GM12864 (cell line): Measurements from ENCODE around the gene COPE.
A peak's percentile ranks its signal among the peaks of the same experiment; 100 is the strongest.

Experiments used
- DNase-seq: peaks from one replicate; pipeline ENCODE4 v3.0.0-alpha.2; 2011; ENCODE audit warnings: low read depth
- H3K4me3 ChIP-seq: 2 replicates; pipeline ENCODE4 v1.5.1; 2011; ENCODE audit warnings: mild to moderate bottlenecking, low read depth, low read length, control low read depth
- TF ChIP-seq, protein P1 (sequence below): IDR thresholded peaks from 2 replicates; pipeline ENCODE4 v1.5.1; 2011; ENCODE audit warnings: low read depth, mild to moderate bottlenecking, moderate library complexity, low read length, control low read depth, inconsistent platforms; ENCODE audit errors: missing control alignments

COPE gene

DNA sequence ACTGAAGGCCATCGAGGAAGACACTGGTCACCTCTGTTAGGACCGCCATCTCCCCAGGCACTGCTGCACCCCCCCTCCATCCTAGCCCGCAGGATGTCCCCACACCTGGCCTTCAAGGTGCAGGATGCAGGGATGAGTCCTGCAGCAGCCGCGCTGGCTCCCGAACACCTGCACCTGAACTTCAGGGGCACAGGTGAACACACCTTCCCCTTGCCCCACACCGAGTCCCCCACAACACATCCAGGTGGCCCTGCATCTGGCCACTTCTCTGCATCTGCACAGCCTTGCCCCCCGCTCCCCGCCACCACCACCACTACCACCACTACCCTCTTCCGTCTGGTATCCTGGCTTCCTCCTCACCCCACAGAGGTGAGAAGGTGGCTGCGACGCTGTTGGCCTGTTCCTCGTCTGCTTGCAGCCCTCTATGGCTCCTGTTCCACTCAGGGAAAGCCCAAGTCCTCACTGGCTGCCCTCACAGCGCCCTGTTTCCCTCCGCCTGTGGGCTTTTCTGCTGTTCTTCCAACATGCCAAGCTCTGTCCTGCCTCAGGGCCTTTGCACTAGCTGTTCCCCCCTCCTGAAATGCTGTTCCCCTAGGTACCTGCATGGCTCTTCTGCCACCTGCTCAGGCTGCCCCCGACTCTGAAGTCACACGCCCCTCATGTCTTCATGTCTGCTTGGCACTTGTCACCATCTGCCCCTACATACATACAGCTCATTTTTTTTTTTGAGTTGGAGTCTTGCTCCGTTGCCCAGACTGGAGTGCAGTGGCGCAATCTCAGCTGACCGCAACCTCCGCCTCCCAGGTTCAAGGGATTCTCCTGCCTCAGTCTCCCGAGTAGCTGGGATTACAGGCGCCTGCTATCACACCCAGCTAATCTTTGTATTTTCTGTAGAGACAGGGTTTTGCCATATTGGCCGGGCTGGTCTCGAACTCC, 21.8 kb downstream of the COPE start:
- TF ChIP-seq, protein P1, sequence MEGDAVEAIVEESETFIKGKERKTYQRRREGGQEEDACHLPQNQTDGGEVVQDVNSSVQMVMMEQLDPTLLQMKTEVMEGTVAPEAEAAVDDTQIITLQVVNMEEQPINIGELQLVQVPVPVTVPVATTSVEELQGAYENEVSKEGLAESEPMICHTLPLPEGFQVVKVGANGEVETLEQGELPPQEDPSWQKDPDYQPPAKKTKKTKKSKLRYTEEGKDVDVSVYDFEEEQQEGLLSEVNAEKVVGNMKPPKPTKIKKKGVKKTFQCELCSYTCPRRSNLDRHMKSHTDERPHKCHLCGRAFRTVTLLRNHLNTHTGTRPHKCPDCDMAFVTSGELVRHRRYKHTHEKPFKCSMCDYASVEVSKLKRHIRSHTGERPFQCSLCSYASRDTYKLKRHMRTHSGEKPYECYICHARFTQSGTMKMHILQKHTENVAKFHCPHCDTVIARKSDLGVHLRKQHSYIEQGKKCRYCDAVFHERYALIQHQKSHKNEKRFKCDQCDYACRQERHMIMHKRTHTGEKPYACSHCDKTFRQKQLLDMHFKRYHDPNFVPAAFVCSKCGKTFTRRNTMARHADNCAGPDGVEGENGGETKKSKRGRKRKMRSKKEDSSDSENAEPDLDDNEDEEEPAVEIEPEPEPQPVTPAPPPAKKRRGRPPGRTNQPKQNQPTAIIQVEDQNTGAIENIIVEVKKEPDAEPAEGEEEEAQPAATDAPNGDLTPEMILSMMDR: no peak
- no peak for DNase-seq

DNA sequence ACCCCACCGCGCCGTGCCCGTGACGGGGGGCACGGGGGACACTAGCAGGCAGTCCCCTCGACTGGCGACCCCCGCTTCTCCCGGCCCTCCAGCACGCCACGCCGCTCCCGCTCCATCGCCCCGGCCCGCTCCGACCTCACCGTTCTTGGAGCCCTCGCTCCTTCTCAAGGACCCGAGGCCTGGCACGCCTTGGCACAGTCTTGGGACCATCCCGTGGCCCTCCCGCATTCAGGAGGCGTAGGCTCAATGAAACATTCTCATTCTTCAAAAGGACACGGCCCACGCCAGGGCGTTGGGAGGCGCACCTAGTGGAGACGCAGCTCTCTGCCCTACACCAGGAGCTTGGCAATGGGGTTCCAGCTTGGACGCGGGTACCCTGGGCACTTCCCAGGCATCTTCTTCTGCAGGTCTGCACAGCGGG, 22.8 kb downstream of the COPE start:
- TF ChIP-seq, protein P1: peak; percentile 2
- no peak overlapping the region for H3K4me3 ChIP-seq
- no peak for DNase-seq

More for the DNA sequence above, 21.8 kb downstream of the COPE start:
- no peak overlapping the region for H3K4me3 ChIP-seq

- no peak within 1 kb of the TSS for H3K4me3 ChIP-seq
- no peak for DNase-seq
- TF ChIP-seq, protein P1: no peak
Observed at GRCh38 chr19:18895824-18896341, 23.3 kb downstream of the COPE start, which contains the start of gene CERS1. CERS1 (minus strand) TSS chr19:18896158; CDS start chr19:18896072, 86 bp downstream.

- DNase-seq: no peak
Observed at GRCh38 chr19:18895038-18895823, 24.0 kb downstream of the COPE start.

GRCh38 chr19:18894254-18895037, 24.7 kb downstream of the COPE start:
- TF ChIP-seq, protein P1: no peak
- no peak overlapping the region for H3K4me3 ChIP-seq
- DNase-seq: no peak

More at GRCh38 chr19:18895038-18895823, 24.0 kb downstream of the COPE start:
- TF ChIP-seq, protein P1: peak; percentile 10
- no peak overlapping the region for H3K4me3 ChIP-seq

- no peak for DNase-seq
- no peak overlapping the region for H3K4me3 ChIP-seq
- TF ChIP-seq, protein P1: no peak
Observed at GRCh38 chr19:18893587-18894253, 25.5 kb downstream of the COPE start.
